ENCODE results near the gene DUT. TPM values are rescaled to one million over a fixed set of nuclear protein-coding genes. Genes with fewer than 3 reads are reported as not detected.

The DUT gene
- polyA plus RNA-seq (2013, experiment 1 of 4): 130 TPM
- 124 TPM for polyA plus RNA-seq (2013, experiment 2 of 4)
- 102 TPM for polyA plus RNA-seq (2013, experiment 3 of 4)
- 102 TPM for polyA plus RNA-seq (2013, experiment 4 of 4)

DNA sequence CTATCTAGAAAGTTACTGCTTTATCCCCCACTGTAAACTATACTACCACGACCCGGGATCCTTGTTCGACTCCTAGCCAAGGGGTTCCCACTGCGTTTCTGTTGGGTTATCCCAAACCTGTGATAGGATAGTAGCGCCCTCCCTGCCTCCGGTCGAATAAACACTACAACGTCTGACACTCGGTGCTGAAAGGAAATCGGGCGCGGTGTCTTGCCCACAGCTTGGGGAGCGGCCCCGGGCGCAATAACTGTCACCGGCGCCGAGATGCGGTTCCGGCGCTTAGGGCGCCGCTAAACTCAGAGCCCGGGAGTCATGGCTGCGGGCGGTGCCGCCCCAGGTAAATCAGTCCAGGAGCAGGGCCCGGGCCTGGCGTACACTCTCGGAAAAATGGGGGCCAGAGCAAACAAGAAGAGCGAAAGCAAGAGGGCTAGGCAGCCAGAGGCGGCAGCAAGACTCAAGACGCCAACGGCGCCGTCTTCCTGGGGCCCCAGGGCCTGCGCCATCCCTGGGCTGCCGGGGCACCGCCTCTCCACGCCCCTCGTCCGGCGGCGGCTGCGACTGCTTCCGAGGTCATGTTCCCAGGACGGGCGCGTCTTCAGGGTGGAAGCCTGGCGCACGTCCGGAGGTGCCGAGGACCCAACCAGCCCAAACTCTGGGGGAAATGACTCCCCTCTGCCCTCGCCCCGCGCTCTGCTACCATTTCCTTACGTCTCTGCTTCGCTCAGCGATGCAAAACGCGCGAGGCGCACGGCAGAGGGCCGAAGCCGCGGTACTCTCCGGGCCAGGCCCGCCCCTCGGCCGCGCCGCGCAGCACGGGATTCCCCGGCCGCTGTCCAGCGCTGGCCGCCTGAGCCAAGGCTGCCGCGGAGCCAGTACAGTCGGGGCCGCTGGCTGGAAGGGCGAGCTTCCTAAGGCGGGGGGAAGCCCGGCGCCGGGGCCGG lies at the start of gene DUT:
DUT (plus strand) TSS at position 575 of the 941 bp plus-strand sequence; CDS start at position 662, 87 bp downstream.
- H3K4me1 ChIP-seq (ENCODE audit: control insufficient read depth, insufficient read depth, low read length): peaks cover 3% of the 10 kb centered on the region
- no peaks in the 10 kb centered on the region for H3K27me3 ChIP-seq (ENCODE audit: control insufficient read depth, insufficient read depth, low read length, poor library complexity, severe bottlenecking)
- H3K36me3 ChIP-seq (ENCODE audit: control insufficient read depth, insufficient read depth, low read length): peaks cover 8% of the 10 kb centered on the region
- H3K4me3 ChIP-seq (ENCODE audit: insufficient read depth, low read depth, low read length): peak within 1 kb of the TSS; percentile 88
- WGBS, 2 experiments: 0% methylated on average over 89 of the region's 89 CpGs
- H3K9me3 ChIP-seq (ENCODE audit: control insufficient read depth, low read length): no peaks in the 10 kb centered on the region
- peak within 1 kb of the TSS; percentile 84 for H3K27ac ChIP-seq (ENCODE audit: insufficient read depth, low read depth, low read length, poor library complexity, severe bottlenecking)

- Histone ChIP-seq H3K27me3 (ENCODE audit: control insufficient read depth, insufficient read depth, low read length, poor library complexity, severe bottlenecking) (no peaks in the 10 kb centered on the region), H3K4me1 (ENCODE audit: control insufficient read depth, insufficient read depth, low read length) (peaks cover 5% of the 10 kb centered on the region), H3K27ac (ENCODE audit: insufficient read depth, low read depth, low read length, poor library complexity, severe bottlenecking) (peak overlapping the region; percentile 33), H3K4me3 (ENCODE audit: insufficient read depth, low read depth, low read length) (no peak overlapping the region), H3K36me3 (ENCODE audit: control insufficient read depth, insufficient read depth, low read length) (no peaks in the 10 kb centered on the region), H3K9me3 (ENCODE audit: control insufficient read depth, low read length) (no peaks in the 10 kb centered on the region)
- WGBS, 2 experiments: 91 to 96% methylated on average over 4 of the region's 4 CpGs
Observed at GRCh38 chr15:48281674-48282073, 49.6 kb upstream of the DUT start.

DNA sequence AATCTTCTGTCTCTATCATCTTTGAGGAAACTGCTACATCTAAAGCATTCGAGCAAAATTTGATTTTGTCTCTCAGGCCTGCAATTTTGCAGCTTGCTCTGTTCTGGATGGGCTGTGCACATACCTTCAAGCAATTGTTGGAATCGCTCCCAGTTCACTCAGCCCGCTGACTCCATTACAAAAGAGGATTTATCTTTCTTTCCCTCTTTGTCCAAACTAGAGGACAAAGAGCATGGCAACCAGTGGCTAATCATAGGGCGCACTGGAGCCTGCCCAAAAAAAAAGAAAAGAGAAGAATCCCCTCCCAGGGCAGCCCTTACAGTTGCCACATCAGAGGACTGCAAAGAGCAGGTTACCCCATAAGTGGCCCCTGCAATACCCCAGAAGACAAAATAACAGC lies 49.0 kb upstream of the DUT start:
- WGBS, 2 experiments: 77 to 78% methylated on average over 4 of the region's 4 CpGs
- Histone ChIP-seq H3K4me3 (ENCODE audit: insufficient read depth, low read depth, low read length) (no peak overlapping the region), H3K27me3 (ENCODE audit: control insufficient read depth, insufficient read depth, low read length, poor library complexity, severe bottlenecking) (no peaks in the 10 kb centered on the region), H3K9me3 (ENCODE audit: control insufficient read depth, low read length) (no peaks in the 10 kb centered on the region), H3K27ac (ENCODE audit: insufficient read depth, low read depth, low read length, poor library complexity, severe bottlenecking) (peak overlapping the region; percentile 33), H3K36me3 (ENCODE audit: control insufficient read depth, insufficient read depth, low read length) (no peaks in the 10 kb centered on the region), H3K4me1 (ENCODE audit: control insufficient read depth, insufficient read depth, low read length) (peaks cover 5% of the 10 kb centered on the region)

DNA sequence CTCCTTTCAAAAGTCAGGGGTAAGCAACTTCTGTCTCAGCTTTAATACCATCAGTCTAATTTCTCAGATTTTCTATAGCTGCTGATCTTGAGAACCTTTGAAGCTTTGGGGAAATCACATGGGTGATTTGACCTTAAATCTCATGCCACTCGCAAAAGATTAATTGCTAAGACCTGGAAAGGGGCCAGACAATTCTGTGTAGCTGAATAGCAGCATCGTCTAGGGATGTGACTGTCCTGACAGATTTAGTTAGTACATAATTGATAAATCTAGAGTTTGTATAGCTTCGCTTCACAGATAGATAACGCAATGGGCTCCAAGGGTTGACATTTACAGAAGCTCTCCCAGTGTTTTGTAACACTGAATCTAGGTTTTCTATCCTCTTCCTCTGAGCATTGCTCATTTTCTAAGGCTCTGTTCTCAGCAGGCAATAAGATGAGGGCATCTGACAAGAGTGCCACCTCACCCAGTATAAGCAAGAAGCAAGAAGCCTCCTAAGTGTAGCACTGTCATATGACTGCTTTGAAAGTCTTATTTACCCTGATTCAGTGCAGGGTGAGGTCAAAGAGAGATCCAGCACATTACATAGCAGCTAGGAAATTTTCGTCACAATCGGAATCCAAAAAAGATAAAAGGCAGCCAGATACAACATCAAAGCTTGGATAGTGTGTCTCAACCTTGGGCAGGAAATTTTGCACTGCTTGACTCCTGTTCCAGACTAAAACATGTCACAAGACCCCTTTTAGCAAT lies 47.7 kb upstream of the DUT start:
- Histone ChIP-seq H3K27ac (ENCODE audit: insufficient read depth, low read depth, low read length, poor library complexity, severe bottlenecking) (no peak overlapping the region), H3K27me3 (ENCODE audit: control insufficient read depth, insufficient read depth, low read length, poor library complexity, severe bottlenecking) (no peaks in the 10 kb centered on the region), H3K9me3 (ENCODE audit: control insufficient read depth, low read length) (no peaks in the 10 kb centered on the region), H3K36me3 (ENCODE audit: control insufficient read depth, insufficient read depth, low read length) (no peaks in the 10 kb centered on the region), H3K4me1 (ENCODE audit: control insufficient read depth, insufficient read depth, low read length) (peaks cover 5% of the 10 kb centered on the region), H3K4me3 (ENCODE audit: insufficient read depth, low read depth, low read length) (no peak overlapping the region)
- WGBS, 2 experiments: 89 to 91% methylated on average over 6 of the region's 6 CpGs

GRCh38 chr15:48285329-48286214 lies 45.7 kb upstream of the DUT start:
- Histone ChIP-seq H3K27ac (ENCODE audit: insufficient read depth, low read depth, low read length, poor library complexity, severe bottlenecking) (no peak overlapping the region), H3K4me3 (ENCODE audit: insufficient read depth, low read depth, low read length) (no peak overlapping the region), H3K27me3 (ENCODE audit: control insufficient read depth, insufficient read depth, low read length, poor library complexity, severe bottlenecking) (no peaks in the 10 kb centered on the region), H3K9me3 (ENCODE audit: control insufficient read depth, low read length) (no peaks in the 10 kb centered on the region), H3K4me1 (ENCODE audit: control insufficient read depth, insufficient read depth, low read length) (peaks cover 5% of the 10 kb centered on the region), H3K36me3 (ENCODE audit: control insufficient read depth, insufficient read depth, low read length) (no peaks in the 10 kb centered on the region)
- WGBS, 2 experiments: 52 to 54% methylated on average over 13 of the region's 14 CpGs

DNA sequence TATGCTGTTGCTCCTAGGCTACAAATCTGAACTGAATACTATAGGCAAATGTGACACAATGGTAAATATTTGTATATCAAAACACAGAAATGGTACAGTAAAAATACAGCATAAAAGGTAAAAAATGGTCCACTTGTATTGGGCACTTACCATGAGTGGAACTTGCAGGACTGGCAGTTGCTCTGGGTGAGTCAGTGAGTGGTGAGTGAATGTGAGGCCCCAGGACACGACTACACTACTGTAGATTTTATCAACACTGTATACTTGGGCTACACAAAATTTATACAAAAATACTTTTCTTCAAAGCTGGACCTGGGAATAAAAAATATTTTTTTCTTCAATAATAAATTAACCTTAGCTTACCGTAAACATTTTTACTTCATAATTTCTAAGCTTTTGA lies 41.6 kb upstream of the DUT start:
- no peaks in the 10 kb centered on the region for H3K27me3 ChIP-seq (ENCODE audit: control insufficient read depth, insufficient read depth, low read length, poor library complexity, severe bottlenecking)
- 89 to 94% methylated on average over 1 to 2 of the region's 2 CpGs for WGBS, 2 experiments
- no peaks in the 10 kb centered on the region for H3K9me3 ChIP-seq (ENCODE audit: control insufficient read depth, low read length)

DNA sequence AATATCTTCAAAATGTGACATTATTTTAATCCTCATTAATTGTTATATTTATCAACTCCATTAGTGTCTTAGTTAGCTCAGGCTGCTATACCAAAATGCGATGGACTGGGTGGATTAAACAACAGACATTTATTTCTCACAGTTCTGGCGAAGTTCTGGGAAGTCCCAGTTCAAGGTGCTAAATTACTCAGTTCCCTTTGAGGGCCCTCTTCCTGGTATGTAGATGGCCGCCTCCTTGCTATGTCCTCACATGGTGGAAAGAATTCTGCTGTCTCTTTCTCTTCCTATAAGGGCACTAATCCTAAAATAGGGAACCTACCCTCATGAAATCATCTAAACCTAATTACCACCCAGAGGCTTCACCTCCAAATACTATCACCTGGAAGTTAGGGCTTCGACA lies 38.8 kb upstream of the DUT start:
- H3K4me1 ChIP-seq (ENCODE audit: control insufficient read depth, insufficient read depth, low read length): no peaks in the 10 kb centered on the region
- no peak overlapping the region for H3K27ac ChIP-seq (ENCODE audit: insufficient read depth, low read depth, low read length, poor library complexity, severe bottlenecking)
- 87 to 97% methylated on average over 4 of the region's 4 CpGs for WGBS, 2 experiments
- no peaks in the 10 kb centered on the region for H3K36me3 ChIP-seq (ENCODE audit: control insufficient read depth, insufficient read depth, low read length)
- H3K4me3 ChIP-seq (ENCODE audit: insufficient read depth, low read depth, low read length): no peak overlapping the region
- no peaks in the 10 kb centered on the region for H3K9me3 ChIP-seq (ENCODE audit: control insufficient read depth, low read length)
- no peaks in the 10 kb centered on the region for H3K27me3 ChIP-seq (ENCODE audit: control insufficient read depth, insufficient read depth, low read length, poor library complexity, severe bottlenecking)

More for the DNA sequence above, 41.6 kb upstream of the DUT start:
- Histone ChIP-seq H3K27ac (ENCODE audit: insufficient read depth, low read depth, low read length, poor library complexity, severe bottlenecking) (no peak overlapping the region), H3K4me1 (ENCODE audit: control insufficient read depth, insufficient read depth, low read length) (no peaks in the 10 kb centered on the region), H3K4me3 (ENCODE audit: insufficient read depth, low read depth, low read length) (no peak overlapping the region), H3K36me3 (ENCODE audit: control insufficient read depth, insufficient read depth, low read length) (no peaks in the 10 kb centered on the region)

DNA sequence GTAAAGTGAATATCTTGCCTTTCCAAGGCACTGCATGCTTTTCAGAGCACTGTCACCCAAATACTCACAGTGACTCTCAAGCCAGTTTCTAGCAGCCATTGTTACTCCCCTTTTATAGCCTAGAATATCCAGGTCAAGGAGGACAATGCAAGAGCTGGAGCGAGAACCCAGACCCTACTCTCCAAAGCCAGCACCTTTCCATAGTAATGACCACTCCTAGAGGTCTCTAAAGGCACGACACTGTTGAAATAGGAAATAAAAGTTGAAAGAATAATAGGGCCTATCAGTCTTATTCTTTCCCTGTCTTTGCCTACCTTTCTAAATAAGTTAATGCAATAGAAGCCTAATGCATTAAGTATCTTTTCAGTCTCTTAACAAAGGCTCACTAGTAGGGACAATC lies 33.6 kb upstream of the DUT start:
- Histone ChIP-seq H3K4me1 (ENCODE audit: control insufficient read depth, insufficient read depth, low read length) (no peaks in the 10 kb centered on the region), H3K9me3 (ENCODE audit: control insufficient read depth, low read length) (no peaks in the 10 kb centered on the region), H3K36me3 (ENCODE audit: control insufficient read depth, insufficient read depth, low read length) (no peaks in the 10 kb centered on the region), H3K27me3 (ENCODE audit: control insufficient read depth, insufficient read depth, low read length, poor library complexity, severe bottlenecking) (no peaks in the 10 kb centered on the region), H3K27ac (ENCODE audit: insufficient read depth, low read depth, low read length, poor library complexity, severe bottlenecking) (no peak overlapping the region), H3K4me3 (ENCODE audit: insufficient read depth, low read depth, low read length) (no peak overlapping the region)
- whole genome bisulfite sequencing, 2 experiments: 86 to 87% methylated on average over 1 of the region's 2 CpGs

DNA sequence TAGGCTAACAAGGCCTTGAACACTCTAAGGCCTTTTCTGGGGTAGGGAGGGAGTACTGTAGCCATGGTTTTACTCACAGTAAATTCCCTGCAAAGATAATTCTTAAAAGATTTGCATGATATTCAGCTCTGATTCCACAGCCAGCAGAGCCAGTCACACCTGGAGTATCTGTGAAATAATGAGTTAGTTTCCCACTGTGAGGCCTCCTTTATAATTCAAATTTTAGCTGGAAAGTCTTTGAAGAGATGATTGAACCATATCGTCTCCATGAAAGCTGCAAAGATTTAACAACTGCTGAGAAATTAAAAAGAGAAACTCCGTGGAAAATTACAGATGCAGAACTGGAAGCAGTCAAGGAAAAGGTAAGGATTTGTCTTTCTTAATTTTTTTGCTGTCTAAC lies 32.3 kb upstream of the DUT start:
- Histone ChIP-seq H3K4me1 (ENCODE audit: control insufficient read depth, insufficient read depth, low read length) (no peaks in the 10 kb centered on the region), H3K4me3 (ENCODE audit: insufficient read depth, low read depth, low read length) (no peak overlapping the region), H3K9me3 (ENCODE audit: control insufficient read depth, low read length) (no peaks in the 10 kb centered on the region), H3K27ac (ENCODE audit: insufficient read depth, low read depth, low read length, poor library complexity, severe bottlenecking) (no peak overlapping the region), H3K27me3 (ENCODE audit: control insufficient read depth, insufficient read depth, low read length, poor library complexity, severe bottlenecking) (no peaks in the 10 kb centered on the region), H3K36me3 (ENCODE audit: control insufficient read depth, insufficient read depth, low read length) (no peaks in the 10 kb centered on the region)
- WGBS, 2 experiments: 2% methylated on average over 2 of the region's 2 CpGs
